AG04449 (cell line): Measurements from ENCODE around the gene DXO.

Source experiments
- CTCF ChIA-PET: fragments of 350-600 bp; formaldehyde crosslinking; extraction: SDS; loops from one replicate; lab custom pipeline; 2021; ENCODE audit warnings: antibody characterized with exemption; lab: Yijun Ruan, JAX
- POLR2A ChIA-PET: fragments of 400-600, 350-600 bp; formaldehyde crosslinking; extraction: SDS; loops from one replicate; lab custom pipeline; 2020; ENCODE audit warnings: antibody characterized with exemption, inconsistent platforms; lab: Yijun Ruan, JAX
- DNase-seq: peaks from one replicate; pipeline ENCODE4 v3.0.0-alpha.2; 2010; ENCODE audit warnings: low read depth, low spot score
- H3K4me3 ChIP-seq: 2 replicates; pipeline ENCODE4 v1.5.1; 2011; ENCODE audit warnings: low read depth, mild to moderate bottlenecking, control low read depth, low read length
- CTCF ChIP-seq: IDR thresholded peaks from one replicate; pipeline ENCODE4 v1.5.1; 2011; ENCODE audit warnings: mild to moderate bottlenecking, moderate library complexity, low read length, control low read depth, inconsistent platforms; ENCODE audit not compliant: insufficient read depth; ENCODE audit errors: missing control alignments

DXO gene

GRCh38 chr6:31920811-31921210, 51.1 kb downstream of the DXO start:
- no peak overlapping the region for H3K4me3 ChIP-seq
- POLR2A ChIA-PET = no interaction called here
- TF ChIP-seq CTCF = no peak
- CTCF ChIA-PET = interaction anchor here (1.1 to 1.6 kb wide), 3 partner anchors 10 to 198 kb away, joined by 3 to 6 read pairs (median 4); no protein-coding TSS in a partner anchor
- no peak for DNase-seq
